Stomach (tissue), 9 donors: ENCODE results near the gene FGF14. TPM values are rescaled to one million over a fixed set of nuclear protein-coding genes. Genes with fewer than 3 reads are reported as not detected.

Source experiments
- DNase-seq, 2 donors: peaks; one replicate each; pipeline versions ENCODE4 v3.0.0 to v3.0.0-alpha.2; 2013 to 2019
- H3K27ac ChIP-seq, 5 donors: fragments of 200-600 bp in 4 of 5; sonication (generic) in 4 of 5; one replicate each; pipeline ENCODE4 v1.5.1; 2013 to 2019; ENCODE audit warnings: mild to moderate bottlenecking in 1 of 5, moderate library complexity in 1 of 5
- H3K27me3 ChIP-seq, 3 donors: fragments of 200-600 bp; sonication (generic); one replicate each; pipeline ENCODE4 v1.5.1; 2017 to 2019; ENCODE audit warnings: mixed run types in 1 of 3
- H3K36me3 ChIP-seq, 4 donors: fragments of 200-600 bp; sonication (generic); 1 replicate in 3 of 4; 2 replicates in 1 of 4; pipeline ENCODE4 v1.5.1; 2016 to 2019
- H3K4me1 ChIP-seq, 4 donors: fragments of 200-600 bp; sonication (generic); one replicate each; pipeline ENCODE4 v1.5.1; 2016 to 2019
- H3K4me3 ChIP-seq, 4 donors: fragments of 200-600 bp; sonication (generic) in 3 of 4; one replicate each; pipeline ENCODE4 v1.5.1; 2016 to 2019; ENCODE audit warnings: mild to moderate bottlenecking in 1 of 4
- H3K9me3 ChIP-seq, 4 donors: fragments of 200-600 bp; sonication (generic); one replicate each; pipeline ENCODE4 v1.5.1; 2016 to 2019
- CTCF ChIP-seq, 7 experiments: fragments of 450-650 bp in 4 of 7; fragments of 200-600 bp in 3 of 7; sonication (generic) in 3 of 7; IDR thresholded peaks; one replicate each; pipeline ENCODE4 v1.5.1; 2016 to 2019; ENCODE audit warnings: antibody characterized with exemption in 7 of 7, control low read depth in 2 of 7, mild to moderate bottlenecking in 1 of 7
- EP300 ChIP-seq: sonication (generic); formaldehyde crosslinking; IDR thresholded peaks from one replicate; pipeline ENCODE4 v1.6.1; 2017; ENCODE audit warnings: antibody characterized with exemption
- POLR2A ChIP-seq, 4 donors: fragments of 450-650 bp; IDR thresholded peaks; one replicate each; pipeline ENCODE4 v1.6.1; 2016; ENCODE audit warnings: antibody characterized with exemption in 4 of 4, control low read depth in 2 of 4, mild to moderate bottlenecking in 1 of 4, moderate library complexity in 1 of 4
- POLR2AphosphoS5 ChIP-seq, 3 donors: sonication (generic); formaldehyde crosslinking; IDR thresholded peaks; one replicate each; pipeline ENCODE4 v1.6.1; 2016; ENCODE audit warnings: antibody characterized with exemption in 3 of 3
- WGBS, 5 donors: extraction: QIAGEN DNeasy Blood & Tissue Kit in 3 of 5; methylation state at CpG; one replicate each; pipeline versions ENCODE4 v1.1.5 to v1.1.7; 2013 to 2018; 5-methylcytosine and 5-hydroxymethylcytosine counted together
- intact Hi-C: fragments of 100-400 bp; cut with DNase I; formaldehyde crosslinking; loops from one replicate; pipeline ENCODE4 v1.15.1; 2023; ENCODE audit warnings: low total_unique reads
- polyA plus RNA-seq, 3 donors: library from polyadenylated mRNA; stranded (reverse); fragments of 200-250 nt; gene quantifications; one replicate each; pipeline ENCODE4 v1.2.3, GENCODE V29; 2013
- total RNA-seq, 5 donors: library from RNA; depleted of rRNA; stranded (reverse); fragments of >200 nt; gene quantifications; one replicate each; pipeline versions ENCODE4 v1.1.0 to v1.2.3, GENCODE V29; 2014 to 2016
- donor health status: healthy with polysubstance abuse.
- donor health status: Bipolar disorder and iron deficiency.
- donor health status: healthy.

FGF14 gene
- total and polyA plus RNA-seq, 8 donors: 0.08 to 6.6 (median 0.54) TPM

GRCh38 chr13:102361113-102361512, 40.7 kb downstream of the FGF14 start:
- H3K9me3 ChIP-seq: no peaks in the 10 kb centered on the region
- no peak overlapping the region for H3K27ac ChIP-seq
- 83 to 94% (median 92%) methylated on average over 2 of the region's 2 CpGs for WGBS, 5 donors
- no peak overlapping the region for H3K4me3 ChIP-seq
- H3K27me3 ChIP-seq: no peaks in the 10 kb centered on the region
- no peak for TF ChIP-seq POLR2A (IDR thresholded peaks at IDR 0.05)
- TF ChIP-seq POLR2AphosphoS5 (IDR thresholded peaks at IDR 0.05): no peak
- no peak for TF ChIP-seq EP300
- no peak for TF ChIP-seq CTCF (IDR thresholded peaks at IDR 0.05)
- no peaks in the 10 kb centered on the region for H3K4me1 ChIP-seq
- no peaks in the 10 kb centered on the region for H3K36me3 ChIP-seq
- DNase-seq: no peak
- intact Hi-C loops: no loop called here

- Histone ChIP-seq H3K27ac (no peak overlapping the region), H3K36me3 (no peaks in the 10 kb centered on the region), H3K27me3 (no peaks in the 10 kb centered on the region), H3K9me3 (no peaks in the 10 kb centered on the region), H3K4me3 (no peak overlapping the region), H3K4me1 (no peaks in the 10 kb centered on the region)
- no peak for TF ChIP-seq CTCF (IDR thresholded peaks at IDR 0.05)
- DNase-seq: no peak
- 94 to 98% (median 96%) methylated on average over 2 of the region's 2 CpGs for WGBS, 5 donors
- intact Hi-C loops: no loop called here
Observed at GRCh38 chr13:102359264-102359663, 42.6 kb downstream of the FGF14 start.

- TF ChIP-seq POLR2A (IDR thresholded peaks at IDR 0.05) (no peak), POLR2AphosphoS5 (IDR thresholded peaks at IDR 0.05) (no peak), EP300 (no peak), CTCF (IDR thresholded peaks at IDR 0.05) (no peak)
- DNase-seq: no peak
- Histone ChIP-seq H3K4me1 (no peaks in the 10 kb centered on the region), H3K27ac (no peak overlapping the region), H3K9me3 (no peaks in the 10 kb centered on the region), H3K4me3 (no peak overlapping the region), H3K36me3 (no peaks in the 10 kb centered on the region), H3K27me3 (no peaks in the 10 kb centered on the region)
- intact Hi-C loops: no loop called here
- 68 to 82% (median 74%) methylated on average over 3 of the region's 3 CpGs for WGBS, 5 donors
Observed at GRCh38 chr13:102355251-102355650, 46.6 kb downstream of the FGF14 start.

GRCh38 chr13:102354011-102354410, 47.8 kb downstream of the FGF14 start:
- Histone ChIP-seq H3K9me3 (no peaks in the 10 kb centered on the region), H3K4me3 (no peak overlapping the region), H3K27me3 (no peaks in the 10 kb centered on the region), H3K36me3 (no peaks in the 10 kb centered on the region), H3K4me1 (no peaks in the 10 kb centered on the region), H3K27ac (no peak overlapping the region)
- DNase-seq: no peak
- 38 to 52% (median 43%) methylated on average over 1 of the region's 1 CpG for WGBS, 5 donors
- intact Hi-C loops: no loop called here
- TF ChIP-seq CTCF (IDR thresholded peaks at IDR 0.05) (no peak), POLR2AphosphoS5 (IDR thresholded peaks at IDR 0.05) (no peak), EP300 (no peak), POLR2A (IDR thresholded peaks at IDR 0.05) (no peak)
